ENCODE measurements around the gene TMEM236. TPM values are rescaled to one million over a fixed set of nuclear protein-coding genes. Genes with fewer than 3 reads are reported as not detected.

Gene TMEM236
- total RNA-seq, 1 experiment from 2014 or later = 0.24 TPM

DNA sequence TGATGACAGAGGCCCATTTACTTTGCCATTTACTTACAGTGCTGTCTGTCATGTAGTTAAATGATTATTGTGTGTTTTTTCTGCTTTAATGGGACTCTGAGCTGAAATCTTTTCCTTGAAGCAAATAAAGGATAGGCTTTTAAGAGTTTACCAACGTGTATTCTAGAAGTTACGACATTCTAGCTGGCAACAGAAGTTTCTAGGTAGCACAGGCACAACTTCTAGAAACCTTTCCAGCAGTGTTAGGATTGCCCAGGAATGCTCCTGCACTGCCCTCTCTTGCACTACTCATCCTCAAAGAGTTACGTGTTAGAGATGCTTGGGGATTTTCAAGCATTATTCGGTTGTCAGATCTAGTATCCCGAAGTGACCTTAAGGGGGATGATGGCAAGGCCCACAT, 42.5 kb upstream of the TMEM236 start:
- ChIA-PET CTCF (interaction anchor here (0.6 kb wide), 1 partner anchor 101 kb away, joined by 5 read pairs; no protein-coding TSS in a partner anchor), POLR2A (ENCODE audit: unreplicated experiment) (no interaction called here)
- Histone ChIP-seq H3K36me3 (ENCODE audit: low read depth) (no peaks in the 10 kb centered on the region), H3K4me1 (replicated peaks; ENCODE audit: insufficient read depth) (no peaks in the 10 kb centered on the region), H3K9me2 (ENCODE audit: insufficient read depth) (no peaks in the 10 kb centered on the region), H3K9me3 (ENCODE audit: insufficient read depth, low read depth) (no peaks in the 10 kb centered on the region), H2AFZ (no peak overlapping the region), H3F3A (ENCODE audit: insufficient read depth, low read depth) (0 out of 2 replicates have a peak, but pooled peaks cover 4% of the 10 kb centered on the region), H3K4me3 (no peak overlapping the region), H3K79me2 (ENCODE audit: low read depth) (no peaks in the 10 kb centered on the region), H4K20me1 (ENCODE audit: insufficient read depth) (no peaks in the 10 kb centered on the region), H3K27ac (no peak overlapping the region), H3K4me2 (no peak overlapping the region), H3K27me3 (ENCODE audit: insufficient read depth, low read depth) (no peaks in the 10 kb centered on the region)
- no TSS peak for BruUV-seq (replicated peaks)
- no peak for TF ChIP-seq EZH2 (IDR thresholded peaks at IDR 0.05; ENCODE audit: low read depth)
- TF ChIP-seq, protein P1, sequence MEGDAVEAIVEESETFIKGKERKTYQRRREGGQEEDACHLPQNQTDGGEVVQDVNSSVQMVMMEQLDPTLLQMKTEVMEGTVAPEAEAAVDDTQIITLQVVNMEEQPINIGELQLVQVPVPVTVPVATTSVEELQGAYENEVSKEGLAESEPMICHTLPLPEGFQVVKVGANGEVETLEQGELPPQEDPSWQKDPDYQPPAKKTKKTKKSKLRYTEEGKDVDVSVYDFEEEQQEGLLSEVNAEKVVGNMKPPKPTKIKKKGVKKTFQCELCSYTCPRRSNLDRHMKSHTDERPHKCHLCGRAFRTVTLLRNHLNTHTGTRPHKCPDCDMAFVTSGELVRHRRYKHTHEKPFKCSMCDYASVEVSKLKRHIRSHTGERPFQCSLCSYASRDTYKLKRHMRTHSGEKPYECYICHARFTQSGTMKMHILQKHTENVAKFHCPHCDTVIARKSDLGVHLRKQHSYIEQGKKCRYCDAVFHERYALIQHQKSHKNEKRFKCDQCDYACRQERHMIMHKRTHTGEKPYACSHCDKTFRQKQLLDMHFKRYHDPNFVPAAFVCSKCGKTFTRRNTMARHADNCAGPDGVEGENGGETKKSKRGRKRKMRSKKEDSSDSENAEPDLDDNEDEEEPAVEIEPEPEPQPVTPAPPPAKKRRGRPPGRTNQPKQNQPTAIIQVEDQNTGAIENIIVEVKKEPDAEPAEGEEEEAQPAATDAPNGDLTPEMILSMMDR (conservative IDR thresholded peaks at IDR 0.05) = no peak
- intact Hi-C loops (cut with micrococcal nuclease; ENCODE audit: unreplicated experiment) = no loop called here
- DNase-seq = no peak

DNA sequence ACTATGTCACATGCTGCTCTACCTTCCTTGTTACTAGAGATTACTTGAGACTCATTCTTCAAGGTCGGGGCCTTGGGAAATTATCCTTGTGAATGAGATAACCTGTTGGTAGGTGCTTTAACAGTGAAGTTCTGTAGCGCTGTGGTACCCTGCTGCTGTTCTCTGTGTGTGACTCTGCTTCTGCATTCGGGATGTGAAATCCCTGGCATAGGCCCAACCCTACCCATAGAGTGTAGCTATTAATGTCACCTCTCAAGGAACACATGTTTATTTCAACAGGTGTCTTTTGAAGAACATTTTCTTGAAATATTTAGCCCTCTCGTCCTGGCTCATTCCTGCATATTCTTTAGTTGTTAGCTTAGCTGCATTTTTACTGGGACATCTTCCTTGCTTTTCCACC, 41.8 kb upstream of the TMEM236 start:
- H3K9me3 ChIP-seq (ENCODE audit: insufficient read depth, low read depth) = no peaks in the 10 kb centered on the region
- TF ChIP-seq EZH2 (IDR thresholded peaks at IDR 0.05; ENCODE audit: low read depth) = no peak
- TF ChIP-seq, protein P1 (conservative IDR thresholded peaks at IDR 0.05) = no peak
- no peaks in the 10 kb centered on the region for H3K4me1 ChIP-seq (replicated peaks; ENCODE audit: insufficient read depth)
- CTCF ChIA-PET = no interaction called here
- no peak overlapping the region for H3K4me2 ChIP-seq
- BruUV-seq (replicated peaks) = no TSS peak
- H3K27ac ChIP-seq = no peak overlapping the region
- intact Hi-C loops (cut with micrococcal nuclease; ENCODE audit: unreplicated experiment) = no loop called here
- no peak overlapping the region for H3K4me3 ChIP-seq
- H3K9me2 ChIP-seq (ENCODE audit: insufficient read depth) = no peaks in the 10 kb centered on the region
- H3K27me3 ChIP-seq (ENCODE audit: insufficient read depth, low read depth) = no peaks in the 10 kb centered on the region
- no peaks in the 10 kb centered on the region for H4K20me1 ChIP-seq (ENCODE audit: insufficient read depth)
- DNase-seq = no peak
- H3K36me3 ChIP-seq (ENCODE audit: low read depth) = no peaks in the 10 kb centered on the region
- 0 out of 2 replicates have a peak, but pooled peaks cover 3% of the 10 kb centered on the region for H3F3A ChIP-seq (ENCODE audit: insufficient read depth, low read depth)
- H2AFZ ChIP-seq = no peak overlapping the region
- POLR2A ChIA-PET (ENCODE audit: unreplicated experiment) = no interaction called here
- H3K79me2 ChIP-seq (ENCODE audit: low read depth) = no peaks in the 10 kb centered on the region

DNA sequence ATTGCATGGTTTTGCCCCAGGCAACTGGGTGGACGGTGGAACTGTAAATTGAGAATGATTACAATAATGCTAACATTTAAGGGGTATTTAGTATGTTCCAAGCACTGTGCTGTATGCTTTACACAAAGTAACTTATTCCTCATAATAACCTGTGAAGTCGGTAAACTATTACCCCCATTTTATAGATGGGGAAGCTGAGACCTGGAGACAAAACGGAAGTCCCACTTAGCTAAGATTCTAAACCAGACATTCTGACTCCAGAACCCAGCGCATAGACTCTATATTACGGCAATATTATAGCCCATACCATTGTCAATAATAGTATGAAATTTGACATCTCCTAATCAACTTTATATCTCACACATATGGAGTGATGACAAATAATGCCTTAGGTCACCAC, 39.9 kb upstream of the TMEM236 start:
- H3K4me1 ChIP-seq (replicated peaks; ENCODE audit: insufficient read depth) = no peaks in the 10 kb centered on the region
- H3K9me2 ChIP-seq (ENCODE audit: insufficient read depth) = no peaks in the 10 kb centered on the region
- no peaks in the 10 kb centered on the region for H3K36me3 ChIP-seq (ENCODE audit: low read depth)
- BruUV-seq (replicated peaks) = no TSS peak
- no peaks in the 10 kb centered on the region for H3K27me3 ChIP-seq (ENCODE audit: insufficient read depth, low read depth)
- no peaks in the 10 kb centered on the region for H4K20me1 ChIP-seq (ENCODE audit: insufficient read depth)
- H3K27ac ChIP-seq = no peak overlapping the region
- ChIA-PET CTCF (no interaction called here), POLR2A (ENCODE audit: unreplicated experiment) (no interaction called here)
- no peak for DNase-seq
- H3K4me2 ChIP-seq = no peak overlapping the region
- TF ChIP-seq EZH2 (IDR thresholded peaks at IDR 0.05; ENCODE audit: low read depth) = no peak
- TF ChIP-seq, protein P1 (conservative IDR thresholded peaks at IDR 0.05) = no peak
- intact Hi-C loops (cut with micrococcal nuclease; ENCODE audit: unreplicated experiment) = no loop called here
- no peaks in the 10 kb centered on the region for H3K79me2 ChIP-seq (ENCODE audit: low read depth)
- H3K4me3 ChIP-seq = no peak overlapping the region
- H2AFZ ChIP-seq = no peak overlapping the region
- H3K9me3 ChIP-seq (ENCODE audit: insufficient read depth, low read depth) = no peaks in the 10 kb centered on the region
- no peaks in the 10 kb centered on the region for H3F3A ChIP-seq (ENCODE audit: insufficient read depth, low read depth)

All from PC-9 (cell line).